GM12872 (cell line): ENCODE data around the gene TPPP2.

Source experiments
- CTCF ChIP-seq: IDR thresholded peaks from 3 replicates; pipeline ENCODE4 v1.5.1; 2011; ENCODE audit warnings: low read depth, mild to moderate bottlenecking, low read length, moderate library complexity; ENCODE audit not compliant: insufficient read depth

Gene TPPP2

GRCh38 chr14:21069388-21070082 lies 39.5 kb downstream of the TPPP2 start:
- TF ChIP-seq CTCF: no peak

GRCh38 chr14:21070083-21070609 lies 40.1 kb downstream of the TPPP2 start, which contains the start of gene ARHGEF40:
ARHGEF40 (plus strand) TSS chr14:21070304; CDS start chr14:21070397, 93 bp downstream.
- no peak for TF ChIP-seq CTCF

- no peak for TF ChIP-seq CTCF
Observed at GRCh38 chr14:21070610-21071224, 40.7 kb downstream of the TPPP2 start.

GRCh38 chr14:21071225-21072030 lies 41.4 kb downstream of the TPPP2 start:
- TF ChIP-seq CTCF: no peak

GRCh38 chr14:21072031-21072473 lies 42.0 kb downstream of the TPPP2 start:
- TF ChIP-seq CTCF: no peak

- no peak for TF ChIP-seq CTCF
Observed at GRCh38 chr14:21072781-21073339, 42.8 kb downstream of the TPPP2 start.

- no peak for TF ChIP-seq CTCF
Observed at GRCh38 chr14:21073921-21074320, 43.9 kb downstream of the TPPP2 start.
